GM19468 (cell line): ENCODE data around the gene SMPD2.

ENCODE experiments used
- ATAC-seq: cut with Tn5 transposase; IDR thresholded peaks from one replicate; pipeline ENCODE4 v1.9.1; 2021; ENCODE audit warnings: mild to moderate bottlenecking, moderate library complexity, moderate number of reproducible peaks; ENCODE audit not compliant: unreplicated experiment; ENCODE audit errors: extremely low read depth

The SMPD2 gene, protein sequence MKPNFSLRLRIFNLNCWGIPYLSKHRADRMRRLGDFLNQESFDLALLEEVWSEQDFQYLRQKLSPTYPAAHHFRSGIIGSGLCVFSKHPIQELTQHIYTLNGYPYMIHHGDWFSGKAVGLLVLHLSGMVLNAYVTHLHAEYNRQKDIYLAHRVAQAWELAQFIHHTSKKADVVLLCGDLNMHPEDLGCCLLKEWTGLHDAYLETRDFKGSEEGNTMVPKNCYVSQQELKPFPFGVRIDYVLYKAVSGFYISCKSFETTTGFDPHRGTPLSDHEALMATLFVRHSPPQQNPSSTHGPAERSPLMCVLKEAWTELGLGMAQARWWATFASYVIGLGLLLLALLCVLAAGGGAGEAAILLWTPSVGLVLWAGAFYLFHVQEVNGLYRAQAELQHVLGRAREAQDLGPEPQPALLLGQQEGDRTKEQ

DNA sequence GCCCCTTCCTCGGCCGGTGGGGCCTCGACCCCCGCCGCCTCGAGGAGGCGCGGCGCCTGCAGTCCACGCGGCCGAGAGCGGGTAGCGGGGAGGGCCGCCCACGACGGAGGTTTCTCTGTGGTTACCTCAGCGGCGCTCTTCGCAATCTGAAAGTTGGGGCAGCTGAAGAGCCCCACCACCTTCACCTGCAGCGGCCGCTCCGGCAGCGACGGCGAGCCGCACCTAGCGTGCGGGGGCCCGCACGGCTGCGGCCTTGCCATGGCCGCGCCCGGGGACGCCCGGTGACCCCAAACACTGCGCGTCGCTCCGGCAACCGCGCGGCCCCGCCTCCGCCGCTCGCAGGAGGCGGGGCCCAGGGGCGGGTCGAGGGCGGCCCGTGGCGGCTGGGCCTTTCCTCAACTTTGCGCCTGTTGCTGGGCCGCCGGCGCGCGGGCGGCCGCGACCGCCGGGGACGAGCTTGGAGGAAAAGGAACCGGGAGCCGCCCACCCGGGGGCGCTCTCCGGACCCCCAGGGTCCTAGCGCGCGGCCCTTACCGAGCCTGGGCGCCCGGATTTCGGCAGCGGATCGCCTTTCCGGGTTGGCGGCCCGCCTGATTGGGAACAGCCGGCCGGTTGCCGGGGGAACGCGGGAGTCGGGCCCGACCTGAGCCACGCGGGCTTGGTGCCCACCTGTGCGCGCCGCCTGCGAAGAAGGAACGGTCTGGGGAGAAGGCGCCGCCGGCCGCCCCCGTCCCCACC is at the start of gene SMPD2, which contains the start of gene PPIL6:
Gene SMPD2, plus strand, starts transcription at position 394 of the 738 bp plus-strand sequence. CDS start 398 bp downstream, outside the sequence.
Gene PPIL6, minus strand, starts transcription at position 298 of the 738 bp plus-strand sequence. Its CDS starts 38 bp downstream, at position 260.
- ATAC-seq, result peak; percentile 77

DNA sequence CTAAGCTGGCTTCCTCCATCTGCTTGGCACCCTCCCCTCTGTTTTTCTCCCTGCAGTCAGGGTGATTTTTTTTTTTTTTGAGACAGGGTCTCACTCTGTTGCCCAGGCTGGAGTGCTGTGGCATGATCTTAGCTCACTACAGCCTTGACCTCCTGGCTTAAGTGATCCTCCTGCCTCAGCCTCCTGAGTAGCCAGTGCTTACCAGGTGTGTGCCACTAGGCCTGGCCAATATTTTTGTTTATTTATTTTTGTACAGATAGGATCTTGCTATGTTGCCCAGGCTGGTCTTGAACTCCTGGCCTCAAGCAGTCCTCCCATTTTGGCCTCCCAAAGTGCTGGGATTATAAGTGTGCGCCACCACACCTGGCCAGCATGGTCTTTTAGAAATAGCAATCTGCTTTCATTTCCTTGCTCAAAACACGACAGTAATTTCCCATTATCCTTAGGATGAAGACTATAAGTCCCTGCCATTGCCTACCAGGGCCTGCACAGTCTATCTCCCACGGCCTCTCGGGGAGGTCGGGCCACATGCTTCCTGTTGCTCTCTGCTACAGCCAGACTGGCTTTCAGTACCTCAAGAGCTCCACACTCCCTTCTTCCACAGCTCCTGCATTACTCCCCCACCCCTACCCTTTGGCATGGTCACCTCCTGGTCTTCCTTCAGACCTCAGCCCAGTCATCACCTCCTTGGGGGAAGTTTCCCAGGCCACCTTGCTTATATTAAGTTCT is 47.2 kb upstream of the SMPD2 start:
- ATAC-seq, result no peak

DNA sequence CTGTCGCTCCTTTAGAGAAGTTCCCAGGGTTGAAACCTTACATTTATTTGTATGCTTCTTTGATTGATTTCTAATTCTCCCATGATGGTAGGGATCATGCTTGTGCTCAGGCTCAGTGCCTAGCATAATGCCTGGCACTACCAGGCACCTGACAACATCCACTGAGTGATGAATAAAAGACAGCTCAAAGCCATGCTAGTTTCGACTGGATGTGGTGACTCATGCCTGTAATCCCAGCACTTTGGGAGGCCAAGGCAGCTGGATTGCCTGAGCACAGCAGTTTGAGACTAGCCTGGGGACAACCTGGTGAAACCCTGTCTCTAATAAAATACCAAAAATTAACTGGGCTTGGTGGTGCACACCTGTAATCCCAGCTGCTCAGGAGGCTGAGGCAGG is 46.6 kb upstream of the SMPD2 start:
- ATAC-seq, result no peak

DNA sequence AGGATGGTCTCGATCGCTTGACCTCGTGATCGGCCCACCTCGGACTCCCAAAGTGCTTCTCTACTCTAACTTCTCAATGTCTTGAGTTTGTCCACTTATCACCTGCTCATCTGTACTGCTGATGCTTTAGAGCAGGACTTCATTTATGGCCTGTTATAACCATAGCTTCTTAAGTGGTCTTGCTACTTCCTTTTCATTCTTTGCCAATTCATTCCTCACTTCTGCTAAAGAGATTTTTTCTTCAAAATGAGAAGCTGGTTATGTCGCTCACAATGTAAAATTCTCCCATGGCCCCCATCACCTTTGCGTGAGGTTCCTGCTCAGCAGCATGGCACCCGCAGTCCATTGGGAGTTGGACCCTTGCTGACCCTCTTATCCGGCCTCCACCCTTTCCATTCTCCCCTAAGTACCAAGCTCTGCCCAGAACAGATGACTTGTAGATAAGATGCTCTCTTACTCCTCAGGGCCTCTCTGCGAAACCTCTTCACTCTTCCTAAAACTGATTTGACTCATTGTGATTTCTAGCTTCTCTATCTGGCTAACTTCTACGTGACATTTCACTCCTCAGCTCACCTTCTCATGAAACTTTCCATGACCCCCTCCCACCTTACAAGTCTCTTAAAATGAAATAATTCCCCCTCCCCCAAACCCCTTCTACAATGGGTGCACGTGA is 44.3 kb upstream of the SMPD2 start:
- ATAC-seq, result no peak

DNA sequence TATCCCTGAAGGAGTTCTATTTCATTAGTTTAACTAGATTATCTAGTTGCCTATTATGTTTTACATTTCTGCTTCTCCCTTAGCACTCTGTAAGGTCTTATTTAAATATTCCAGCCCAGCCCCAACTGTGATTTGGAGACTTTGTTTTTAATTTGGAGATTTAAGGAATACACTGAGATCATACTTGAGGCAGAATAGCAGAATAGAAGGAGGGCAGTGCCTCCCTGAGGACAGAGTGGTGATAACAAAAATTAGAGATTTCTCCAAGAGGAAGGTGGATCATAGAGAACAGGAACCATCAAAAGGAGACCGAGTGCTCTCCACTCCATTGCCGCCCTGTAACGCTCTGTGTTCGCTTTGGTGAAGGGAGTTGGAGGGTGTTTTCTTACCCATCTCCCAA is 43.5 kb upstream of the SMPD2 start:
- no peak for ATAC-seq

DNA sequence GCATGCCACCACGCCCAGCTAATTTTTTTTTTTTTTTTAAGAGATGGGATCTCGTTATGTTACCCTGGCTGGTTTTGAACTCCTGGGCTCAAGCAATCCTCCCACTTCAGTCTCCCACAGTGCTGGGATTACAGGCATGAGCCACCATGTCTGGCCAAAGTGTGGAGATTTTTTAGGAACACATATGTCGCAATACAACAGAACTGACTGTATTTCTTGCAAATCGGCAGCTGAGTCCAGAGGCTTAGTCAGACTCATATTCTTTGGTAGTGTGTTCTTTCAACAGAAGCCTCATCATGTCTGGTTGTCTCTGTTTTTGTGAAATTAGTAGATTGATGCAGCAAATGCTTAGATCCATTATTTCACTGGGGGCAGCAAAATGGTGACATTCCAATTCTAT is 34.3 kb upstream of the SMPD2 start:
- ATAC-seq, result no peak

DNA sequence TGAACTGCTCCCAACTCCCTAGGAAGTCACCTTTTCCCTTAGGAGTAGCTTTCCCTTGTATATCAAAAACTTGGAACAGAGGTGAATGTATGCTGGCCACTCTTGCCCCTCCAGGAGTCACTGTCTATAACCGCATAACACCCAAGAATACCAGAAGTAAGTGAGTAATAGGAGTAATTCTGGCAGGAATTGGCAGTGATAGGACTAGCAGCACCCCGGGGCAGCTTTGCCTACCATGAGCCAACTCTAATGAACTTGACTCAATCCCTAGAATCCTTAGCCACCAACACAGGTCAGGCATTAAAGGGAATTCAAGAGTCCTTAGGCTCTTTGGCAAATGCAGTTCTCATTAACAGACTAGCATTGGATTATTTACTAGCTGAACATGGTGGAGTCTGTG is 29.5 kb upstream of the SMPD2 start:
- ATAC-seq, result no peak

DNA sequence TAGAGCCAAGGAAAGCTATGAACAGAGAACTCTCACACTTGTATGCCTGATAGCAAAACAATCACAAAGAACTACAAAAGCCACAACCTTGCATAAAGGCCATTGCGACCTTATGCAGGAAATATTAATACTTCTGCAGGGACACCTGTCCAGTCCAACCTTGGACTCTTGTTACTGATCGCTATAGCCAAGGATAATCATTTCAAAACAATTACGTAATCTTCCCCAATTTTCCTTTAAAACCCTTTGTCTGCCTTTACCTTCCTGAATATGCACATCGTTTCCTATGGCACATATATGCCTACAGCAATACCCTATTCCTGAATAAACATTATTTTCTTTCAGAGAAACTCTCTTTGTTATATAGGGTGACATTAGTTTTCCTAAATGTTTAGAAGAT is 22.9 kb upstream of the SMPD2 start:
- ATAC-seq, result no peak

DNA sequence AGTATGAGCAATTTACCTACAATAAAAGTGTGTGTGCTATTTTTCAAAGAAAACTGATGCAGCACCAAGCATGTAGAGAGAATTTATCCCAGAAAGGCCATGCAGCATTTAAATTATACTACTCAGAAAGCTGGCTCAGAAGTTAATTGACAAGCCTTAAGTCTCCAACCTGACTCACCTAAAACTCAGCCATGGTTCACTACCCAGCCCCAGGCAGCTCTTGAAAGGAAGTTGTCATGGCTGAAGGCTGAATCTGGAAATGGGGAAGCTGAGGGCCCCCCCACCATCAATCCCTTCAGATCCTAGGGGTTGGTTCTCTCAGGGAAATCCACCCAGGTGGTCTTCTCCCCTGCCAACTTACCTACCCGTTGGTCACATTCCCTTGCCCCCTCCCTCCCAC is 19.8 kb upstream of the SMPD2 start:
- no peak for ATAC-seq

DNA sequence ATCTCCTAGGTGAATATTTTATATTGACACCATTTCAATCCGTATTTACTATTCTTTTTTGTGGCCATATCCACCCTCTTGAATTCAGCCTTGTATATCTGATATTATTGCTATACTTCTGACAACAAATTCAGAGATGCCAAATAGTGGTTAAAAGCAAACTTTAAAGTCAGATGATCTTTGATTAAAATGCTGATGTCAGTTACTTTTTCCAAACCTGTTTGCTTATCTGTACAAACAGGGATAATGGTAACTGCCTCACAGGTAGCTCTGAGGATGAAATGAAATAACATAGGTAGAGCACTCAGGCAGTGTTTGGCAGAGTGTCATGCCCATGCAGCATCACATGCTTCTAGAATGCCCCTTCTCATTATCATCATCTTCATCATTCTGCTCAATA is 19.3 kb upstream of the SMPD2 start:
- no peak for ATAC-seq

DNA sequence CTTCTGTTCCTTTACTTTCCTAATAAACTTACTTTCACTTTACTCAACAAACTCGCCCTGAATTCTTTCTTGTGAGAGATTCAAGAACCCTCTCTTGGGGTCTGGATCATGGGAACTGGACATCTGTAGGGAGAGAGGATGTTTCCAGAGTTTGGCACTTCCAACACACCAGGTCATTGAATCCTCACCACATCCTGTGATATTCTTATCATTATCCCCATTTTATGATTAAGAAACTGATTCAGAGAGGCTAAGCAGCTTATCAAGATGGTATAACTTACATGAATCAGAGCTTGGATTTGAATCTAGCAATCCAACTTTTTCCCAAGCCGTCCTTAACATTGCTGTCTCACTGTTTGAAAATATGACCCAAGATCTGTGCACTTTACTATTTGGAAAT is 15.6 kb upstream of the SMPD2 start:
- no peak for ATAC-seq

DNA sequence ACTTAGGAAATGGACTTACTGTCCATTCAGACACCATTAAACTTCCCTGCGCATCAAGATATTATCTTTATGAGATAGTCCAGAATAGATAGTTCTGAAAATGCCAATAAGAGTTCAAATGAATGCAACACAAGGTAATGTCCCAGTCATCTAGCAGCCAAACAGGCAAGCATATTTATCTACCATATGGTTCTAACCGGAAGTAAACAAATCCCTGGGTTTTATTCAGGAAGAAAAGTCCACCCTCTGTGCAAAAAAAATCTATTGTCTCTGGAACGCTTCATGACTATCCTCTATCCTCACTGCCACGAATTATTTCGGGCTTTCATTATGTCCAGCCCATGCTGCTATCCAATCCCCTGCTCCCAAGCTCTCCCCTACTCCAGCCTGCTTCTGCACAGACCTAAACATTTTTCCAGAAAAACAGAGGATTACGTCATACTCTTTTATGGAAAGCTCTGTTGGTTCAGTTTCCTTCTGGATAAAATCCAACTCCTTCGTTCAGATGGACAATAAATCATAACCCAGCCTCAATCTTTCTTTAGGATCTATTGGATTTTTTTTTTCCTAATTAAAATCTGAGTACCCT is 11.5 kb upstream of the SMPD2 start:
- ATAC-seq, result no peak

DNA sequence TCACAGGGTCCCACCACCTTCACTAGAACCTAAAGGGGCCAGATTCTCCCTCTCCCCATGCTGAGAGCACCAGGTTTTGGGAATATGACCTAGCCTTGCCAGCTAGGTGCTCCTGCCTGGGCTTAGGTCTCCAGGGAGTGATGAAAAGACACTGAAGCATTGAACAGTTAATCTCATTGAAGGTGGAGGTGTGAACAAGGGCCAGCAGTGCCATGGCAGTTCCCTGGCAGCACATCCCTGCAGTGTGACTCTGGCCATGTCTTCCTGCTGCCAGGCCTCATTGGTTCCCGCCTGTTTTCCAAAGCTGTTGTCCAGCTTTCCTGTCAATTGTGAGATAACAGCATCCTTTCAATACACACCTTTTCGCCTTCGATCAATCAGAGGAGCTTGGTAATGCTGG is 11.0 kb upstream of the SMPD2 start:
- no peak for ATAC-seq

DNA sequence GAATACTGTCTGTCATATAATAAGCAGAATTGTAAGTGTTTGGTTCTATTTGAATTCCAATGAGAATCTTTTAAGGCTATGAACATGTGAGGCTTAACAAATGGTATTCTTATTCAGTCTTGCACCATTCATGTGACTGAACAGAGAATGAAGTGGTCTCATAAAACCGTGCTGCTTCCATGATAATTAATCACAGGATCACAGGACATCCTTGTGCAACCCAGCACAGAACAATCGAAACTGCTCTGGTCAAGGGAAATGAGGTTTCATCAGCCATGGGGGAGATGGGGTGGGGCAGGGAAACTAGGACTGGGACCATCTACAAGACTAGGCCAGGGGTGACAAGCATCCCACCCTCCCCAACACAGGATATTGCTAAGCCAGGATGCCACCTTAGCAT is 6.1 kb upstream of the SMPD2 start:
- no peak for ATAC-seq

DNA sequence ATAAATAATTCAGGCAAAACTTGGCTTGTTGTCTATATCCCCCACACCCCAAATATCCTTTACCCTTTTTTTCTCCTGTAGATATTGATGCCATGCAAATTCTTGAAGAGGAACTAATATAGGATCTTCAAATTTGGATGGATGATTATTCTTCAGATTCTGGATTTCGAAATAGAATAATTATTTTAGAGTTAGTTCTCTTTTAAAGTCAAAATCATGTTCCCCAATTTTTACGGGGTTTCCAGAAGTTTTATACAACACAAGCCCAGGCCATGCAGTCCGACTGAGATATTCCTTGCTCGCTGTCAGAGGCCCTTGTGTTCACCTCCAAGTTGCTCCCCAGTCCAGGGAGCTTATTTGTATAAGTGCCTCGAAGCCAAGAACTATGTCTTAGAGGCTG is 4.5 kb upstream of the SMPD2 start:
- ATAC-seq, result no peak

DNA sequence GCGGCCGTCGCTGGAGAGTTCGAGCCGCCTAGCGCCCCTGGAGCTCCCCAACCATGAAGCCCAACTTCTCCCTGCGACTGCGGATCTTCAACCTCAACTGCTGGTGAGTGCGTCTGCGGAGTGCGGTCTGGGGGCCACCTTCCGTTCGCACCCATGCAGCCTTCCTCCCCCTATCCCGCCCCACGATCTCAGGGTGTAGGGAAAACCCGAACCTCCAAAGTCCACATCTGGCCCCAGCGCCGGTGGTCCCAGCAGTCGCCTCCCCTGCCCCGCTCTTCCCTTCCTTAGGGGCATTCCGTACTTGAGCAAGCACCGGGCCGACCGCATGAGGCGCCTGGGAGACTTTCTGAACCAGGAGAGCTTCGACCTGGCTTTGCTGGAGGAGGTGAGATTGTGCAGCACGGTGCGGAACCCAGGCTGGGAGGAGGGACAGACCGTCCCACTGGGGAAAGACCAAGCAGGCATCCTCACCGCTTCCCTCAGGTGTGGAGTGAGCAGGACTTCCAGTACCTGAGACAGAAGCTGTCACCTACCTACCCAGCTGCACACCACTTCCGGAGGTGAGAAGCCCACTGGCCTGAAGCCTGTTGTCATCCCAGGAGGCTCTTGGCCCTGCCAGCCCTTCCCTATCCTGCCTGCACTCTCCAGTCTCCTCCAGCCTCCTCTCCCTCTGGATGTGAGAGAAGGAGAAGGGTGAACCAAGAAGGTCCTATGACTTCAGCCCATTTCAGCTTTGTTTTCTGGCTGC is 719 bp downstream of the SMPD2 start:
- no peak for ATAC-seq

DNA sequence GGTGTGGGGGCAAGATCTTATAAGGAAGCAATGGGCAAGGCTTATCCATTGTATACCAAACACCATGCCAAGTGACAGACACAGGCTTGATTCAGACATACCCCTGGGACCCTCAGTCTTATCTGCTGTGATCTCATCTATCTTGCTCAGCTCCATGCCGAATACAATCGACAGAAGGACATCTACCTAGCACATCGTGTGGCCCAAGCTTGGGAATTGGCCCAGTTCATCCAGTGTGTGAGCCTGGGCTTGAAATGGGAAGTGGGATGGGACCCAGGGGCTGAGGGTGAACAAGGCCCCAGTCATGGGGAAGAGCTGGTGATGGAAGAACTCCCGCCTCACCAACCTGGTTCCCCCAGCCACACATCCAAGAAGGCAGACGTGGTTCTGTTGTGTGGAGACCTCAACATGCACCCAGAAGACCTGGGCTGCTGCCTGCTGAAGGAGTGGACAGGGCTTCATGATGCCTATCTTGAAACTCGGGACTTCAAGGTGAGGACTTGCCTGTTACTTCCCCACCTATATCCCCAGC is 1.9 kb downstream of the SMPD2 start:
- ATAC-seq, result no peak

DNA sequence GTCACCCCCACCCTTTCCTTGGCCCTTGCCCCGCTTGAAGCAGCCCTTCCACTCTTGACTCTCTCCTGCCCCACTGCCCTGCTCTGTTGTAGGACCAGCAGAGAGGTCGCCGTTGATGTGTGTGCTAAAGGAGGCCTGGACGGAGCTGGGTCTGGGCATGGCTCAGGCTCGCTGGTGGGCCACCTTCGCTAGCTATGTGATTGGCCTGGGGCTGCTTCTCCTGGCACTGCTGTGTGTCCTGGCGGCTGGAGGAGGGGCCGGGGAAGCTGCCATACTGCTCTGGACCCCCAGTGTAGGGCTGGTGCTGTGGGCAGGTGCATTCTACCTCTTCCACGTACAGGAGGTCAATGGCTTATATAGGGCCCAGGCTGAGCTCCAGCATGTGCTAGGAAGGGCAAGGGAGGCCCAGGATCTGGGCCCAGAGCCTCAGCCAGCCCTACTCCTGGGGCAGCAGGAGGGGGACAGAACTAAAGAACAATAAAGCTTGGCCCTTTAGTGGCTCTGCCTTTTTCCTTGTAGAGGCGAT is 3.0 kb downstream of the SMPD2 start:
- no peak for ATAC-seq

DNA sequence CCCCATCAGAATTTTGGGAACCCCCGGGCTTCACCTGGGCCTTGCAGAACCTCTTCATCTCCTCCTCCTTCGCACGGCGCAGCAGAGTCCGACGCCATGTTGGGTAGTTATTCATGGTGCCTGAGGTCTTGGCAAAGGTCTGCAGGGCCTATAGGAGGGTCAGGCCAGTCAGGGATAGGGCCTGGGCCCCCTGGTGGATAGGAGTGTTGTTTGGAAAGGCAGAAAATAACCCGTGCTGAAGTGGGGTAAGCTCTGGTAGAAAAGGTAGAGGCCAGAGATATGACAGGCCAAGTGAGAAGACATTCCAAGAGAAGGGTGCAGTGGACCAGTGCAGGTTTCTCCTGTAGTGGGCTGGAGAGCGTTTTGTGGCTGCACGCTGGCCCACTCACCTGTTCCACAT is 4.9 kb downstream of the SMPD2 start:
- no peak for ATAC-seq
